Fibroblast of villous mesenchyme (primary cell): ENCODE results near the gene UBQLN4. TPM values are rescaled to one million over a fixed set of nuclear protein-coding genes. Genes with fewer than 3 reads are reported as not detected.
A peak's percentile ranks its signal among the peaks of the same experiment; 100 is the strongest.

ENCODE experiments used
- DNase-seq: peaks from one replicate; pipeline ENCODE4 v3.0.0-alpha.2; 2010; ENCODE audit warnings: low read depth
- H3K4me3 ChIP-seq: 2 replicates; pipeline ENCODE4 v1.5.1; 2011; ENCODE audit warnings: low read depth, mild to moderate bottlenecking, low read length
- CTCF ChIP-seq: IDR thresholded peaks from 2 replicates; pipeline ENCODE4 v1.5.1; 2012; ENCODE audit warnings: low read depth, mild to moderate bottlenecking, low read length; ENCODE audit not compliant: insufficient read depth
- total RNA-seq: library from RNA; depleted of rRNA; stranded (reverse); fragments of >200 nt; gene quantifications from 2 replicates; pipeline ENCODE4 v1.2.3, GENCODE V29; 2012

The UBQLN4 gene
- total RNA-seq, 1 donor = 20.3 TPM

DNA sequence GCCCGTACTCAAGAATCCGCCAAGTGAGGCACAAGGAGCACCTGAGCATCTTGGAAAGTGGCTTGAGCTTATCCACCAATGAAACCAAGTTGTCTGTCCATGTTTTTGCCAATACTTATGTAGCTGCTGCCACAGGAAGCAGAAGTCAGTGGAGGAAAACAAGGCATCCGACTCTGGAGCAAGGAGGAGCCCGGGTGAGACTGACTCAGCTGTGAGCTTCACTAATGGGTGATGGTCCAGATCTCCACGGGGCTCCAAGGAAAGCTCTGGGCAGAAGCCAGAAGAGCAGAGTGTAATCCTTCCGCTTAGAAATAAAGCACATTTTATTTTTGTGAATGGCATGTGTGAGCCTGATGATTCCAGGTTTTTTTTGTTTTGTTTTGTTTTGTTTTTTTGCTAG lies 20.6 kb downstream of the UBQLN4 start:
- no peak overlapping the region for H3K4me3 ChIP-seq
- DNase-seq = no peak
- TF ChIP-seq CTCF = no peak

- no peak for TF ChIP-seq CTCF
- no peak overlapping the region for H3K4me3 ChIP-seq
- no peak for DNase-seq
Measured at GRCh38 chr1:156026588-156026987, 27.0 kb downstream of the UBQLN4 start.

GRCh38 chr1:156025876-156026275 lies 27.7 kb downstream of the UBQLN4 start:
- peak; percentile 49 for DNase-seq
- H3K4me3 ChIP-seq = no peak overlapping the region
- peak; percentile 86 for TF ChIP-seq CTCF

DNA sequence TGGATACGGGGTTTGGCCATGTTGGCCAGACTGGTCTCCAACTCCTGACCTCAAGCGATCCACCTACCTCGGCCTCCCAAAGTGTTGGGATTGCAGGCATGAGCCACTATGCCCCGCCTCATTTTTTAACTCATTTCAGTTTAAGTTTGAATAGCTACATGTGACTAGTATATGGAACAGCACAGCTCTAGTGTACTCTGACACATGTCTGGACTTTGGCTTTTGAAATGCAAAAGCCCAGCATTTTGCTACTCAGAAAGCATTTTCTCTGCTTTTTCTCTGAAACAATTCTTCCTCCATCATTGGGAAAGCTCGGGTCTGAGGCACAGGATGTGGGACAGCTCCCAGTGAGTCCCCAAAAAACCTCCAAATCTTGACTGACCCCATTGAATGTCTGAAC lies 28.8 kb downstream of the UBQLN4 start:
- no peak for TF ChIP-seq CTCF
- H3K4me3 ChIP-seq = no peak overlapping the region
- no peak for DNase-seq

- DNase-seq = no peak
- no peak overlapping the region for H3K4me3 ChIP-seq
- no peak for TF ChIP-seq CTCF
Measured at GRCh38 chr1:156021954-156022353, 31.6 kb downstream of the UBQLN4 start.

DNA sequence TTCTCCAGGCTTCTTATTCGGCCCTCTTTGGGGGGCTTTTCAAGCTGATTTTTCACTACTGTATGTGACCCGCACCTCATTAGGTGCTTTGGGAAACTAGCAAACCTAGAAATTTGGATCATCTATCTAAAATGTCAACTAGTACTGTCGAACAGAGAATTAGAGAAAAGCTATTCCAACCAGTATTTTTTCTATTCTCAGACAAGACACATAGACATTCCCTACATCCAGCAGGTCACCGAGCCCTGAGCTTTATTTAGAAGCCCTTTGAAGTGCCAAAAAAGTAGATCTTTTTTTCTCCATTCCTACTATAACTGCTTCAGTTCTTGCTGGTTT lies 32.5 kb downstream of the UBQLN4 start:
- H3K4me3 ChIP-seq = peak overlapping the region; percentile 90
- DNase-seq = no peak
- TF ChIP-seq CTCF = no peak

- TF ChIP-seq CTCF = no peak
- peak; percentile 94 for DNase-seq
- H3K4me3 ChIP-seq = peak within 1 kb of the TSS; percentile 90
Measured at GRCh38 chr1:156020293-156021092, 33.1 kb downstream of the UBQLN4 start, which contains the start of gene SSR2. Gene SSR2, minus strand, starts transcription at chr1:156020951. Its CDS starts 784 bp downstream, at chr1:156020167.
